Astrocyte (in vitro differentiated cells and primary cell): ENCODE measurements around the gene C15orf62. TPM values are rescaled to one million over a fixed set of nuclear protein-coding genes. Genes with fewer than 3 reads are reported as not detected.

ENCODE experiments used
- DNase-seq: peaks from one replicate; pipeline ENCODE4 v3.0.0-alpha.2; 2010; ENCODE audit warnings: low read depth
- FAIRE-seq: peaks from 2 replicates; lab custom pipeline; 2011; peaks lifted over from hg19 to GRCh38; lab: Jason Lieb, UNC
- H2AFZ ChIP-seq: 2 replicates; pipeline ENCODE4 v1.6.0; 2012; ENCODE audit warnings: low read depth, low read length, inconsistent platforms
- H3K27ac ChIP-seq: 2 replicates; pipeline ENCODE4 v1.5.1; 2011; ENCODE audit warnings: low read depth, low read length, inconsistent platforms
- H3K27me3 ChIP-seq: 2 replicates; pipeline ENCODE4 v1.6.0; 2011; ENCODE audit warnings: low read length, inconsistent platforms; ENCODE audit not compliant: insufficient read depth
- H3K36me3 ChIP-seq: 2 replicates; pipeline ENCODE4 v1.5.1; 2011; ENCODE audit warnings: low read length, inconsistent platforms; ENCODE audit not compliant: insufficient read depth
- H3K4me1 ChIP-seq: 2 replicates; pipeline ENCODE4 v1.5.1; 2011; ENCODE audit warnings: low read length, inconsistent platforms; ENCODE audit not compliant: insufficient read depth
- H3K4me2 ChIP-seq: 2 replicates; pipeline ENCODE4 v1.6.0; 2012; ENCODE audit warnings: low read length, inconsistent platforms
- H3K4me3 ChIP-seq: 2 replicates; pipeline ENCODE4 v1.5.1; 2011; ENCODE audit warnings: low read depth, mild to moderate bottlenecking, low read length, inconsistent platforms; ENCODE audit not compliant: insufficient read depth
- H3K79me2 ChIP-seq: 2 replicates; pipeline ENCODE4 v1.6.0; 2012; ENCODE audit warnings: mild to moderate bottlenecking, low read length, inconsistent platforms; ENCODE audit not compliant: insufficient read depth
- H3K9ac ChIP-seq: 2 replicates; pipeline ENCODE4 v1.6.0; 2012; ENCODE audit warnings: mild to moderate bottlenecking, low read length, inconsistent platforms
- H3K9me3 ChIP-seq: 2 replicates; pipeline ENCODE4 v1.5.1; 2012; ENCODE audit warnings: low read depth, mild to moderate bottlenecking, low read length, inconsistent platforms; ENCODE audit not compliant: insufficient read depth
- H4K20me1 ChIP-seq: 2 replicates; pipeline ENCODE4 v1.6.0; 2012; ENCODE audit warnings: low read length, inconsistent platforms; ENCODE audit not compliant: insufficient read depth
- H3K27ac Mint-ChIP-seq: one replicate; pipeline ENCODE4 v1.8.0; 2021; ENCODE audit warnings: mild to moderate bottlenecking, mixed read lengths; ENCODE audit not compliant: unreplicated experiment
- H3K27me3 Mint-ChIP-seq: one replicate; pipeline ENCODE4 v1.8.0; 2021; ENCODE audit warnings: low read depth, mixed read lengths; ENCODE audit not compliant: unreplicated experiment
- H3K36me3 Mint-ChIP-seq: one replicate; pipeline ENCODE4 v1.8.0; 2021; ENCODE audit warnings: low read depth, mixed read lengths; ENCODE audit not compliant: unreplicated experiment
- H3K4me1 Mint-ChIP-seq: one replicate; pipeline ENCODE4 v1.8.0; 2021; ENCODE audit warnings: low read depth, mixed read lengths; ENCODE audit not compliant: unreplicated experiment
- H3K4me3 Mint-ChIP-seq: one replicate; pipeline ENCODE4 v1.8.0; 2021; ENCODE audit warnings: mild to moderate bottlenecking, moderate library complexity, mixed read lengths; ENCODE audit not compliant: unreplicated experiment
- H3K9me3 Mint-ChIP-seq: one replicate; pipeline ENCODE4 v1.8.0; 2021; ENCODE audit warnings: mild to moderate bottlenecking, mixed read lengths; ENCODE audit not compliant: unreplicated experiment
- CTCF ChIP-seq: IDR thresholded peaks from 2 replicates; pipeline ENCODE4 v1.5.1; 2011; ENCODE audit warnings: low read depth, mild to moderate bottlenecking, inconsistent platforms, low read length, moderate library complexity; ENCODE audit not compliant: insufficient read depth
- EZH2 ChIP-seq: IDR thresholded peaks from 2 replicates; pipeline ENCODE4 v1.6.1; 2012; ENCODE audit warnings: mild to moderate bottlenecking, low read length, inconsistent platforms; ENCODE audit not compliant: insufficient read depth
- total RNA-seq: library from RNA; stranded (reverse); gene quantifications from 2 replicates; pipeline ENCODE4 v1.2.1, GENCODE V29; 2021

C15orf62 gene
- total RNA-seq, 1 donor from 2014 or later = not detected

GRCh38 chr15:40775007-40775406 lies 5.2 kb downstream of the C15orf62 start:
- TF ChIP-seq EZH2 = no peak
- TF ChIP-seq CTCF = no peak
- H3K4me1 Mint-ChIP-seq = peaks cover 8% of the 10 kb centered on the region
- DNase-seq (no peak), FAIRE-seq (no peak)
- H3K4me1 ChIP-seq = peaks cover 7% of the 10 kb centered on the region
- H3K36me3 Mint-ChIP-seq = peaks cover 20% of the 10 kb centered on the region
- H3K79me2 ChIP-seq = no peaks in the 10 kb centered on the region
- H3K9me3 Mint-ChIP-seq = no peaks in the 10 kb centered on the region
- H3K4me3 ChIP-seq = no peak overlapping the region
- H3K36me3 ChIP-seq = peaks cover 25% of the 10 kb centered on the region
- no peak overlapping the region for H3K27ac ChIP-seq
- no peak overlapping the region for H3K4me2 ChIP-seq
- no peaks in the 10 kb centered on the region for H3K9me3 ChIP-seq
- H3K4me3 Mint-ChIP-seq = no peak overlapping the region
- no peaks in the 10 kb centered on the region for H3K27me3 ChIP-seq
- no peak overlapping the region for H2AFZ ChIP-seq
- H3K9ac ChIP-seq = no peak overlapping the region
- peaks cover 12% of the 10 kb centered on the region for H4K20me1 ChIP-seq
- H3K27ac Mint-ChIP-seq = no peak overlapping the region
- no peaks in the 10 kb centered on the region for H3K27me3 Mint-ChIP-seq

GRCh38 chr15:40775740-40776536 lies 6.2 kb downstream of the C15orf62 start:
- Histone ChIP-seq H3K27me3 (no peaks in the 10 kb centered on the region), H3K4me3 (no peak overlapping the region), H3K9me3 (no peaks in the 10 kb centered on the region), H3K4me2 (no peak overlapping the region), H3K9ac (no peak overlapping the region), H2AFZ (no peak overlapping the region), H3K79me2 (no peaks in the 10 kb centered on the region), H3K4me1 (peaks cover 5% of the 10 kb centered on the region), H4K20me1 (peaks cover 7% of the 10 kb centered on the region), H3K36me3 (peaks cover 27% of the 10 kb centered on the region), H3K27ac (no peak overlapping the region)
- TF ChIP-seq EZH2 = no peak
- no peak for TF ChIP-seq CTCF
- peaks cover 20% of the 10 kb centered on the region for H3K36me3 Mint-ChIP-seq
- H3K27ac Mint-ChIP-seq = no peak overlapping the region
- no peak overlapping the region for H3K4me3 Mint-ChIP-seq
- H3K27me3 Mint-ChIP-seq = no peaks in the 10 kb centered on the region
- H3K4me1 Mint-ChIP-seq = peaks cover 6% of the 10 kb centered on the region
- DNase-seq (no peak), FAIRE-seq (no peak)
- H3K9me3 Mint-ChIP-seq = no peaks in the 10 kb centered on the region
